ENCODE measurements around the gene SEMA6A.

SEMA6A gene

GRCh38 chr5:116406306-116407041, 168.1 kb downstream of the SEMA6A start:
- no peak for DNase-seq (ENCODE audit: low spot score)

- DNase-seq (ENCODE audit: low spot score), result no peak
Observed at GRCh38 chr5:116404792-116405191, 169.8 kb downstream of the SEMA6A start.

GRCh38 chr5:116404016-116404415, 170.6 kb downstream of the SEMA6A start:
- no peak for DNase-seq (ENCODE audit: low spot score)

- no peak for DNase-seq (ENCODE audit: low spot score)
Observed at GRCh38 chr5:116402235-116402634, 172.4 kb downstream of the SEMA6A start.

GRCh38 chr5:116401576-116401975, 173.0 kb downstream of the SEMA6A start:
- no peak for DNase-seq (ENCODE audit: low spot score)

- DNase-seq (ENCODE audit: low spot score), result no peak
Observed at GRCh38 chr5:116396476-116397099, 178.0 kb downstream of the SEMA6A start.

GRCh38 chr5:116395631-116396203, 178.9 kb downstream of the SEMA6A start:
- DNase-seq (ENCODE audit: low spot score), result no peak

GRCh38 chr5:116395226-116395625, 179.4 kb downstream of the SEMA6A start:
- no peak for DNase-seq (ENCODE audit: low spot score)

- DNase-seq (ENCODE audit: low spot score), result no peak
Observed at GRCh38 chr5:116394186-116394867, 180.3 kb downstream of the SEMA6A start.
